Endothelial cell of umbilical vein (primary cell): ENCODE measurements around the gene GPR32. TPM values are rescaled to one million over a fixed set of nuclear protein-coding genes. Genes with fewer than 3 reads are reported as not detected.

Experiments used
- BruUV-seq: library from RNA; stranded (reverse); fragments of 400-500 nt; replicated peaks from 2 replicates; lab custom pipeline; 2021; lab: Mats Ljungman, UMichigan
- CTCF ChIA-PET: fragments of 300-600, 350-600 bp; sonication (Branson Sonifier 250); formaldehyde crosslinking; loops from one replicate; lab custom pipeline; 2021; ENCODE audit warnings: antibody characterized with exemption, inconsistent platforms; lab: Charles Lee
- POLR2A ChIA-PET: fragments of 300-600, 350-600 bp; sonication (Branson Sonifier 250); formaldehyde crosslinking; loops from one replicate; lab custom pipeline; 2021; ENCODE audit warnings: antibody characterized with exemption, inconsistent platforms; lab: Charles Lee
- DNase-seq: peaks from one replicate; pipeline ENCODE4 v3.0.0-alpha.2; 2011; ENCODE audit warnings: low read depth, low spot score
- FAIRE-seq: peaks from 2 replicates; lab custom pipeline; 2011; peaks lifted over from hg19 to GRCh38; lab: Jason Lieb, UNC
- H2AFZ ChIP-seq: 2 replicates; pipeline ENCODE4 v1.6.0; 2012; ENCODE audit warnings: low read depth, low read length, control low read depth, inconsistent platforms
- H3K27ac ChIP-seq: 2 replicates; pipeline ENCODE4 v1.5.1; 2011; ENCODE audit warnings: low read depth, mild to moderate bottlenecking, control low read depth, low read length, moderate library complexity; ENCODE audit not compliant: insufficient read depth
- H3K27me3 ChIP-seq, 2 experiments: 2 replicates each; pipeline versions ENCODE4 v1.6.0 to v1.6.1; 2011; ENCODE audit warnings: low read length in 2 of 2, mixed read lengths in 1 of 2; ENCODE audit not compliant: control insufficient read depth in 2 of 2, insufficient read depth in 2 of 2
- H3K36me3 ChIP-seq, 2 experiments: 2 replicates in 1 of 2; 3 replicates in 1 of 2; pipeline ENCODE4 v1.5.1; 2011; ENCODE audit warnings: low read length in 2 of 2, mild to moderate bottlenecking in 1 of 2, moderate library complexity in 1 of 2; ENCODE audit not compliant: control insufficient read depth in 2 of 2, insufficient read depth in 2 of 2; ENCODE audit errors: extremely low read depth in 1 of 2
- H3K4me1 ChIP-seq: 3 replicates; pipeline ENCODE4 v1.5.1; 2011; ENCODE audit warnings: mild to moderate bottlenecking, low read length; ENCODE audit not compliant: control insufficient read depth, insufficient read depth; ENCODE audit errors: extremely low read depth
- H3K4me2 ChIP-seq: 2 replicates; pipeline ENCODE4 v1.6.1; 2011; ENCODE audit warnings: low read length, control low read depth, mixed read lengths; ENCODE audit not compliant: insufficient read depth
- H3K4me3 ChIP-seq, 3 experiments: fragments of 200-600 bp in 1 of 3; sonication (generic), shearing (Covaris generic) in 1 of 3; replicated peaks in 1 of 3; 2 replicates each; pipeline ENCODE4 v1.5.1; 2011 to 2016; ENCODE audit warnings: control low read depth in 3 of 3, low read length in 3 of 3, mild to moderate bottlenecking in 2 of 3, inconsistent platforms in 1 of 3, low read depth in 1 of 3, moderate library complexity in 1 of 3; ENCODE audit not compliant: insufficient read depth in 1 of 3
- H3K79me2 ChIP-seq: 2 replicates; pipeline ENCODE4 v1.6.0; 2012; ENCODE audit warnings: low read length, inconsistent platforms; ENCODE audit not compliant: control insufficient read depth, insufficient read depth
- H3K9ac ChIP-seq: replicated peaks from 2 replicates; pipeline ENCODE3; 2011; ENCODE audit warnings: low read length, control low read depth; ENCODE audit not compliant: insufficient read depth; ENCODE audit errors: extremely low read depth
- H3K9me1 ChIP-seq: replicated peaks from 3 replicates; pipeline ENCODE4 v1.6.0; 2011; ENCODE audit warnings: mild to moderate bottlenecking, low read length; ENCODE audit not compliant: control insufficient read depth, insufficient read depth; ENCODE audit errors: extremely low read depth
- H3K9me3 ChIP-seq: replicated peaks from 2 replicates; pipeline ENCODE4 v1.5.1; 2012; ENCODE audit warnings: low read length, inconsistent platforms; ENCODE audit not compliant: control insufficient read depth, insufficient read depth
- H4K20me1 ChIP-seq: replicated peaks from 2 replicates; pipeline ENCODE3; 2011; ENCODE audit warnings: mild to moderate bottlenecking, low read length; ENCODE audit not compliant: control insufficient read depth, insufficient read depth; ENCODE audit errors: extremely low read depth
- EZH2 ChIP-seq: IDR thresholded peaks from 2 replicates; pipeline ENCODE4 v1.6.1; 2012; ENCODE audit warnings: borderline replicate concordance, low read depth, mild to moderate bottlenecking, moderate library complexity, low read length, inconsistent platforms; ENCODE audit not compliant: severe bottlenecking
- FOS ChIP-seq: IDR thresholded peaks from 2 replicates; pipeline ENCODE4 v1.6.1; 2011; ENCODE audit warnings: mild to moderate bottlenecking, low read length, moderate library complexity, borderline replicate concordance; ENCODE audit not compliant: insufficient read depth
- GATA2 ChIP-seq: IDR thresholded peaks from 2 replicates; pipeline ENCODE4 v1.7.0; 2011; ENCODE audit warnings: low read depth, mild to moderate bottlenecking, moderate library complexity, mixed read lengths, low read length; ENCODE audit not compliant: insufficient read length, insufficient read depth
- JUN ChIP-seq: IDR thresholded peaks from 2 replicates; pipeline ENCODE4 v1.6.1; 2011; ENCODE audit warnings: borderline replicate concordance, low read depth; ENCODE audit not compliant: insufficient read length, insufficient read depth
- MYC ChIP-seq: IDR thresholded peaks from one replicate; pipeline ENCODE4 v1.6.1; 2011; ENCODE audit warnings: mild to moderate bottlenecking, low read depth, low read length
- POLR2A ChIP-seq: IDR thresholded peaks from 2 replicates; pipeline ENCODE4 v1.6.1; 2012; ENCODE audit warnings: low read depth, mild to moderate bottlenecking, control low read depth, low read length
- POLR2AphosphoS5 ChIP-seq: IDR thresholded peaks from 2 replicates; pipeline ENCODE4 v1.6.1; 2012; ENCODE audit warnings: low read depth, mild to moderate bottlenecking, control low read depth, low read length, moderate library complexity; ENCODE audit not compliant: insufficient read depth
- dilution Hi-C: fragments of 300-500 bp; cut with MboI; formaldehyde crosslinking; loops from one replicate; pipeline ENCODE4 v1.15.0; 2019; ENCODE audit warnings: low sequenced_read_pairs; ENCODE audit not compliant: extremely low pct_ligation_motif_present
- intact Hi-C: fragments of 100-400 bp; cut with micrococcal nuclease; formaldehyde crosslinking; loops from one replicate; pipeline ENCODE4 v1.10.0; 2022
- polyA plus RNA-seq, 4 experiments: library from polyadenylated mRNA; depleted of rRNA in 3 of 4; stranded (reverse) in 3 of 4; unstranded in 1 of 4; fragments of >200 nt; gene quantifications; 2 replicates each; pipeline versions ENCODE4 v1.2.1 to v1.2.3, GENCODE V29; 2011 to 2012; ENCODE audit warnings: missing spikeins in 1 of 4
- total RNA-seq: library from RNA; stranded (reverse); gene quantifications from 2 replicates; pipeline ENCODE4 v1.2.3, GENCODE V29; 2021
- TF ChIP-seq, protein P1 (sequence below), 2 donors: IDR thresholded peaks; 1 replicate in 1 of 2; 2 replicates in 1 of 2; pipeline ENCODE4 v1.5.1; 2011; ENCODE audit warnings: low read length in 2 of 2, mild to moderate bottlenecking in 2 of 2, moderate library complexity in 2 of 2, control low read depth in 1 of 2, inconsistent platforms in 1 of 2, low read depth in 1 of 2; ENCODE audit not compliant: insufficient read depth in 1 of 2; ENCODE audit errors: extremely low read depth in 1 of 2
- TF ChIP-seq, protein P2 (sequence below): IDR thresholded peaks from 2 replicates; pipeline ENCODE4 v1.6.1; 2011; ENCODE audit not compliant: insufficient read depth, insufficient read length

The GPR32 gene
- total and polyA plus RNA-seq, 2 donors (not counting 3 experiments of a cell fraction or from before 2014, with no cell fraction given), result not detected

DNA sequence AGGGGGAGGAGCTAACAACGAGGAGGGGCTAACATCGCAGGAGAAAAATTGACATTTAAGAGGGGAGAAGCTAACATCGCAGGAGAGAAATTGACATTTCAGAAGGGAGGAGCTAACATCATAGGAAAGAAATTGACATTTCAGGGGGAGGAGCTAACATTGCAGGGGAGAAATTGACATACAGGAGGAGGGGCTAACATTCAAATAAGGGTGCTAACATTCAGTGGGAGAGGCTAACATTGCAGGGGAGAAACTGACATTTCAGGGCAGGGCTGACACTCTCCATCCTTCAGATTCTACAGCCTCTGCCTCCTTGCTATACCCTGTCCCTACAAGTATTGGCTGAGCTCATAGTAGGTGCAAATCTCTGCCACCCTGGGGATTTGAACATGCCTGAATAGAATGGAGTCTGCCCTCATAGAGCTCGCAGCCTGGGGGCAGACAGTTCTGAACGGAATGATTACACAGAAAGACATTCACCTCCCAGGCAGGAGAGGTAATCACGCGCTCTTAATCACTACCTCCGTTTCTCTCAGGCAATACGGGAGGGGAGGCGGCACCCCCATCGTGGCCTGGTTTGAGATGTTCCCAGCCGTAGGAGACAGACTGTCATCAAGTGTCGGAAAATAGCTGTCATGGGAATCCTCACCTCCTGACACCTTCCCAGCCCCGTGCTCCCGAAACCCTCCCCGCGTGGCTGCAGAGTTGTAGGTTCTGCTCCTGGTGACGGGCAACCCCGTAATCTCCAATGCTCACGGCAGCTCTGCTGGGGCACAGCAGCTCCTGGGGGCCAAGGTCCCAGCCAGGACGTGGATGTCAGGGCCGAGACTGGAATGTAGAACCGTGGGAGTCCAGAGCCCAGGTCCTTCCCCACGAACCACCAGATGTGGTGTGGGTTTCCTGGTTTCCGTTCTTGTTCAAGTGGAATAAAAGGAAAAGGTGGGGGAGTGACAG lies 9.5 kb downstream of the GPR32 start:
- no peaks in the 10 kb centered on the region for H3K9me3 ChIP-seq
- DNase-seq (no peak), FAIRE-seq (no peak)
- CTCF ChIA-PET, result interaction anchor here (0.9 to 7.3 kb wide), 5 partner anchors 55 to 242 kb away, joined by 4 to 116 read pairs (median 22); no protein-coding TSS in a partner anchor
- no peaks in the 10 kb centered on the region for H3K79me2 ChIP-seq
- no peak for TF ChIP-seq POLR2AphosphoS5
- TF ChIP-seq, protein P1, sequence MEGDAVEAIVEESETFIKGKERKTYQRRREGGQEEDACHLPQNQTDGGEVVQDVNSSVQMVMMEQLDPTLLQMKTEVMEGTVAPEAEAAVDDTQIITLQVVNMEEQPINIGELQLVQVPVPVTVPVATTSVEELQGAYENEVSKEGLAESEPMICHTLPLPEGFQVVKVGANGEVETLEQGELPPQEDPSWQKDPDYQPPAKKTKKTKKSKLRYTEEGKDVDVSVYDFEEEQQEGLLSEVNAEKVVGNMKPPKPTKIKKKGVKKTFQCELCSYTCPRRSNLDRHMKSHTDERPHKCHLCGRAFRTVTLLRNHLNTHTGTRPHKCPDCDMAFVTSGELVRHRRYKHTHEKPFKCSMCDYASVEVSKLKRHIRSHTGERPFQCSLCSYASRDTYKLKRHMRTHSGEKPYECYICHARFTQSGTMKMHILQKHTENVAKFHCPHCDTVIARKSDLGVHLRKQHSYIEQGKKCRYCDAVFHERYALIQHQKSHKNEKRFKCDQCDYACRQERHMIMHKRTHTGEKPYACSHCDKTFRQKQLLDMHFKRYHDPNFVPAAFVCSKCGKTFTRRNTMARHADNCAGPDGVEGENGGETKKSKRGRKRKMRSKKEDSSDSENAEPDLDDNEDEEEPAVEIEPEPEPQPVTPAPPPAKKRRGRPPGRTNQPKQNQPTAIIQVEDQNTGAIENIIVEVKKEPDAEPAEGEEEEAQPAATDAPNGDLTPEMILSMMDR (IDR thresholded peaks at IDR 0.05; ENCODE audit: extremely low read depth in 1 of 2, insufficient read depth in 1 of 2, low read depth in 1 of 2, low read length in 2 of 2), result no peak
- TF ChIP-seq, protein P2, sequence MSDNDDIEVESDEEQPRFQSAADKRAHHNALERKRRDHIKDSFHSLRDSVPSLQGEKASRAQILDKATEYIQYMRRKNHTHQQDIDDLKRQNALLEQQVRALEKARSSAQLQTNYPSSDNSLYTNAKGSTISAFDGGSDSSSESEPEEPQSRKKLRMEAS, result no peak
- no peak for TF ChIP-seq JUN
- no peak for TF ChIP-seq POLR2A
- TF ChIP-seq EZH2, result no peak
- TF ChIP-seq MYC, result no peak
- TF ChIP-seq FOS, result no peak
- TF ChIP-seq GATA2, result no peak
- dilution Hi-C loops, result no loop called here
- no peaks in the 10 kb centered on the region for H4K20me1 ChIP-seq
- H3K4me2 ChIP-seq, result no peak overlapping the region
- H3K9ac ChIP-seq, result no peak overlapping the region
- intact Hi-C loops, result no loop called here
- POLR2A ChIA-PET, result no interaction called here
- no peak overlapping the region for H3K27ac ChIP-seq
- no peak overlapping the region for H3K4me3 ChIP-seq
- H2AFZ ChIP-seq, result no peak overlapping the region
- no peaks in the 10 kb centered on the region for H3K4me1 ChIP-seq
- no peaks in the 10 kb centered on the region for H3K9me1 ChIP-seq
- peaks cover 26 to 29% of the 10 kb centered on the region in 2 experiments for H3K27me3 ChIP-seq
- no TSS peak for BruUV-seq
- H3K36me3 ChIP-seq, result no peaks in the 10 kb centered on the region
